Fibroblast of lung (primary cell): ENCODE measurements around the gene SAPCD2. TPM values are rescaled to one million over a fixed set of nuclear protein-coding genes. Genes with fewer than 3 reads are reported as not detected.
A peak's percentile ranks its signal among the peaks of the same experiment; 100 is the strongest.

Experiments used
- DNase-seq, 2 donors: peaks; one replicate each; pipeline versions ENCODE4 v3.0.0 to v3.0.0-alpha.2; 2010; ENCODE audit warnings: low read depth in 2 of 2
- H2AFZ ChIP-seq: 2 replicates; pipeline ENCODE4 v1.5.1; 2012; ENCODE audit warnings: low read length, control low read depth, inconsistent platforms
- H3K27ac ChIP-seq: 2 replicates; pipeline ENCODE4 v1.5.1; 2011; ENCODE audit warnings: low read length, control low read depth; ENCODE audit not compliant: insufficient read depth
- H3K27me3 ChIP-seq: 2 replicates; pipeline ENCODE4 v1.5.1; 2011; ENCODE audit warnings: mild to moderate bottlenecking, low read length; ENCODE audit not compliant: control insufficient read depth, insufficient read depth
- H3K36me3 ChIP-seq: 2 replicates; pipeline ENCODE4 v1.5.1; 2011; ENCODE audit warnings: low read length; ENCODE audit not compliant: control insufficient read depth, insufficient read depth
- H3K4me1 ChIP-seq: 2 replicates; pipeline ENCODE4 v1.5.1; 2011; ENCODE audit warnings: low read length; ENCODE audit not compliant: control insufficient read depth, insufficient read depth; ENCODE audit errors: extremely low read depth
- H3K4me2 ChIP-seq: 2 replicates; pipeline ENCODE4 v1.5.1; 2011; ENCODE audit warnings: low read length, control low read depth; ENCODE audit not compliant: insufficient read depth; ENCODE audit errors: extremely low read depth
- H3K4me3 ChIP-seq, 4 experiments: fragments of 200-600 bp in 1 of 4; sonication (generic) in 1 of 4; replicated peaks in 1 of 4; 2 replicates each; pipeline ENCODE4 v1.5.1; 2011 to 2016; ENCODE audit warnings: low read length in 4 of 4, low read depth in 3 of 4, mild to moderate bottlenecking in 3 of 4, control low read depth in 2 of 4, inconsistent platforms in 1 of 4, mixed read lengths in 1 of 4; ENCODE audit not compliant: insufficient read depth in 1 of 4; ENCODE audit errors: control extremely low read depth in 1 of 4
- H3K79me2 ChIP-seq: 2 replicates; pipeline ENCODE4 v1.5.1; 2012; ENCODE audit warnings: mild to moderate bottlenecking, low read length, inconsistent platforms; ENCODE audit not compliant: control insufficient read depth, insufficient read depth
- H3K9ac ChIP-seq: 2 replicates; pipeline ENCODE4 v1.5.1; 2011; ENCODE audit warnings: mild to moderate bottlenecking, low read length, control low read depth; ENCODE audit not compliant: insufficient read depth
- H3K9me3 ChIP-seq: 2 replicates; pipeline ENCODE4 v1.5.1; 2012; ENCODE audit warnings: low read depth, low read length; ENCODE audit not compliant: control insufficient read depth, insufficient read depth
- H4K20me1 ChIP-seq: 2 replicates; pipeline ENCODE4 v1.5.1; 2011; ENCODE audit warnings: low read length; ENCODE audit not compliant: control insufficient read depth, insufficient read depth; ENCODE audit errors: extremely low read depth
- CTCF ChIP-seq, 2 donors: IDR thresholded peaks in 1 of 2; conservative IDR thresholded peaks in 1 of 2; 1 replicate in 1 of 2; 2 replicates in 1 of 2; pipeline ENCODE4 v1.5.1; 2011 to 2012; ENCODE audit warnings: low read length in 2 of 2, control low read depth in 1 of 2, inconsistent platforms in 1 of 2, low read depth in 1 of 2, mild to moderate bottlenecking in 1 of 2
- EZH2 ChIP-seq: IDR thresholded peaks from 2 replicates; pipeline ENCODE4 v1.5.1; 2012; ENCODE audit warnings: low read length, control low read depth, mild to moderate bottlenecking; ENCODE audit errors: missing control alignments
- polyA plus RNA-seq, 2 donors: library from polyadenylated mRNA; depleted of rRNA in 1 of 2; stranded (reverse) in 1 of 2; unstranded in 1 of 2; fragments of >200 nt; gene quantifications; 2 replicates each; pipeline ENCODE4 v1.2.1, GENCODE V29; 2011 to 2012; ENCODE audit warnings: missing spikeins in 1 of 2
- total RNA-seq: library from RNA; depleted of rRNA; stranded (reverse); fragments of >200 nt; gene quantifications from 2 replicates; pipeline ENCODE4 v1.2.1, GENCODE V29; 2014

SAPCD2 gene
- total and polyA plus RNA-seq, 2 donors (not counting 1 experiment from before 2014, with no cell fraction given) = 0.85 to 2.8 TPM

- no peak overlapping the region for H3K4me2 ChIP-seq
- no peaks in the 10 kb centered on the region for H4K20me1 ChIP-seq
- peak overlapping the region in 2 of 4 experiments; percentile 74 to 89 for H3K4me3 ChIP-seq
- TF ChIP-seq CTCF (conservative IDR thresholded peaks at IDR 0.05 in 1 of 2, IDR thresholded peaks at IDR 0.05 in 1 of 2; ENCODE audit: low read depth in 1 of 2, low read length in 2 of 2) (no peak), EZH2 (no peak)
- H3K27me3 ChIP-seq = no peaks in the 10 kb centered on the region
- H3K4me1 ChIP-seq = peaks cover 20% of the 10 kb centered on the region
- no peak overlapping the region for H3K9ac ChIP-seq
- H3K27ac ChIP-seq = no peak overlapping the region
- no peaks in the 10 kb centered on the region for H3K9me3 ChIP-seq
- H3K36me3 ChIP-seq = peaks cover 3% of the 10 kb centered on the region
- no peak overlapping the region for H2AFZ ChIP-seq
- H3K79me2 ChIP-seq = no peaks in the 10 kb centered on the region
- no peak for DNase-seq
These were observed 17.8 kb upstream of the SAPCD2 start for GRCh38 chr9:137088121-137088520.

GRCh38 chr9:137087409-137087925, 17.1 kb upstream of the SAPCD2 start:
- peak overlapping the region; percentile 45 for H2AFZ ChIP-seq
- DNase-seq = no peak

More at GRCh38 chr9:137087409-137087925, 17.1 kb upstream of the SAPCD2 start:
- peak overlapping the region; percentile 79 for H3K9ac ChIP-seq
- H3K4me2 ChIP-seq = peak overlapping the region; percentile 91
- H3K27ac ChIP-seq = peak overlapping the region; percentile 86
- peaks cover 7% of the 10 kb centered on the region for H3K36me3 ChIP-seq
- peak overlapping the region; percentile 74 to 89 (median 81) for H3K4me3 ChIP-seq
- H4K20me1 ChIP-seq = no peaks in the 10 kb centered on the region
- H3K79me2 ChIP-seq = no peaks in the 10 kb centered on the region
- no peaks in the 10 kb centered on the region for H3K9me3 ChIP-seq
- peaks cover 26% of the 10 kb centered on the region for H3K4me1 ChIP-seq
- TF ChIP-seq CTCF (conservative IDR thresholded peaks at IDR 0.05 in 1 of 2, IDR thresholded peaks at IDR 0.05 in 1 of 2; ENCODE audit: low read depth in 1 of 2, low read length in 2 of 2) = no peak
- no peak for TF ChIP-seq EZH2
- no peaks in the 10 kb centered on the region for H3K27me3 ChIP-seq
